CD14-positive monocyte (primary cell): ENCODE results near the gene APOO. TPM values are rescaled to one million over a fixed set of nuclear protein-coding genes. Genes with fewer than 3 reads are reported as not detected.

ENCODE experiments used
- DNase-seq, 3 donors: peaks; one replicate each; pipeline ENCODE4 v3.0.0-alpha.2; 2011 to 2022
- H2AFZ ChIP-seq: 2 replicates; pipeline ENCODE4 v1.6.0; 2012; ENCODE audit warnings: mild to moderate bottlenecking, low read depth, low read length, inconsistent platforms; ENCODE audit not compliant: insufficient read depth, poor library complexity, severe bottlenecking
- H3K27ac ChIP-seq, 2 donors: 1 replicate in 1 of 2; 2 replicates in 1 of 2; pipeline ENCODE4 v1.5.1; 2012 to 2013; ENCODE audit warnings: low read length in 2 of 2, control low read depth in 1 of 2, inconsistent platforms in 1 of 2, low read depth in 1 of 2, mild to moderate bottlenecking in 1 of 2
- H3K27me3 ChIP-seq, 2 donors: one replicate each; pipeline versions ENCODE4 v1.6.0 to v1.6.1; 2011 to 2013; ENCODE audit warnings: low read length in 2 of 2; ENCODE audit not compliant: control insufficient read depth in 2 of 2, insufficient read depth in 2 of 2
- H3K36me3 ChIP-seq, 2 donors: replicated peaks in 1 of 2; 1 replicate in 1 of 2; 2 replicates in 1 of 2; pipeline versions ENCODE4 v1.5.1 to v1.6.1; 2012 to 2013; ENCODE audit warnings: low read length in 2 of 2, control low read depth in 1 of 2, inconsistent platforms in 1 of 2, mild to moderate bottlenecking in 1 of 2; ENCODE audit not compliant: insufficient read depth in 2 of 2, control insufficient read depth in 1 of 2
- H3K4me1 ChIP-seq, 2 donors: 1 replicate in 1 of 2; 2 replicates in 1 of 2; pipeline versions ENCODE4 v1.5.1 to v1.6.1; 2012 to 2013; ENCODE audit warnings: low read length in 2 of 2, control low read depth in 1 of 2, inconsistent platforms in 1 of 2, mild to moderate bottlenecking in 1 of 2, moderate library complexity in 1 of 2; ENCODE audit not compliant: insufficient read depth in 2 of 2, control insufficient read depth in 1 of 2
- H3K4me2 ChIP-seq: replicated peaks from 2 replicates; pipeline ENCODE3; 2012; ENCODE audit warnings: low read length, moderate library complexity, mild to moderate bottlenecking; ENCODE audit not compliant: poor library complexity, severe bottlenecking; ENCODE audit errors: extremely low read depth
- H3K4me3 ChIP-seq, 3 experiments: fragments of 200-600 bp in 1 of 3; sonication (generic) in 1 of 3; replicated peaks in 1 of 3; 1 replicate in 2 of 3; 2 replicates in 1 of 3; pipeline ENCODE4 v1.5.1; 2011 to 2013; ENCODE audit warnings: low read length in 3 of 3, mild to moderate bottlenecking in 3 of 3, control low read depth in 2 of 3, low read depth in 2 of 3, inconsistent platforms in 1 of 3, moderate library complexity in 1 of 3
- H3K79me2 ChIP-seq: 2 replicates; pipeline ENCODE4 v1.6.0; 2012; ENCODE audit warnings: mild to moderate bottlenecking, control low read depth, inconsistent platforms, low read length, moderate library complexity; ENCODE audit not compliant: insufficient read depth
- H3K9ac ChIP-seq: 2 replicates; pipeline ENCODE4 v1.6.0; 2017; ENCODE audit warnings: low read length, mild to moderate bottlenecking; ENCODE audit not compliant: insufficient read depth, poor library complexity, severe bottlenecking
- H3K9me3 ChIP-seq, 2 donors: replicated peaks in 1 of 2; 1 replicate in 1 of 2; 2 replicates in 1 of 2; pipeline versions ENCODE4 v1.5.1 to v1.6.1; 2012 to 2013; ENCODE audit warnings: low read length in 2 of 2, control low read depth in 1 of 2; ENCODE audit not compliant: control insufficient read depth in 1 of 2, insufficient read depth in 1 of 2
- H4K20me1 ChIP-seq: 2 replicates; pipeline ENCODE4 v1.6.0; 2012; ENCODE audit warnings: mild to moderate bottlenecking, low read length, control low read depth, moderate library complexity; ENCODE audit not compliant: insufficient read depth
- H3K27ac Mint-ChIP-seq, 7 donors: one replicate each; pipeline ENCODE4 v1.8.0; 2020; ENCODE audit warnings: mild to moderate bottlenecking in 7 of 7, mixed read lengths in 7 of 7, moderate library complexity in 6 of 7, inconsistent platforms in 2 of 7
- H3K27me3 Mint-ChIP-seq, 3 donors: one replicate each; pipeline ENCODE4 v1.8.0; 2021 to 2022; ENCODE audit warnings: low read depth in 3 of 3, mild to moderate bottlenecking in 3 of 3, mixed read lengths in 3 of 3, moderate library complexity in 3 of 3, inconsistent platforms in 1 of 3
- H3K36me3 Mint-ChIP-seq, 2 donors: one replicate each; pipeline ENCODE4 v1.8.0; 2020; ENCODE audit warnings: mixed read lengths in 2 of 2, inconsistent platforms in 1 of 2, mild to moderate bottlenecking in 1 of 2
- H3K4me1 Mint-ChIP-seq: one replicate; pipeline ENCODE4 v1.8.0; 2020; ENCODE audit warnings: mild to moderate bottlenecking, mixed read lengths
- H3K4me3 Mint-ChIP-seq, 2 donors: one replicate each; pipeline ENCODE4 v1.8.0; 2020; ENCODE audit warnings: mild to moderate bottlenecking in 2 of 2, mixed read lengths in 2 of 2, moderate library complexity in 1 of 2
- H3K9me3 Mint-ChIP-seq, 7 donors: one replicate each; pipeline ENCODE4 v1.8.0; 2020 to 2022; ENCODE audit warnings: mixed read lengths in 7 of 7, mild to moderate bottlenecking in 6 of 7, moderate library complexity in 6 of 7, inconsistent platforms in 2 of 7
- WGBS: methylation state at CpG from one replicate; pipeline ENCODE4 v1.1.5; 2013; ENCODE audit warnings: missing lambda C conversion rate; ENCODE audit not compliant: insufficient coverage; 5-methylcytosine and 5-hydroxymethylcytosine counted together
- intact Hi-C, 2 donors: fragments of 100-400 bp; cut with micrococcal nuclease; formaldehyde crosslinking; loops; one replicate each; pipeline versions ENCODE4 v1.15.0 to v1.15.1; 2023
- polyA plus RNA-seq, 3 donors: library from polyadenylated mRNA; depleted of rRNA in 1 of 3; unstranded in 2 of 3; stranded (reverse) in 1 of 3; fragments of 300-500 nt in 2 of 3; fragments of >200 nt in 1 of 3; fragmentation: Illumina TruSeq in 2 of 3; gene quantifications; 1 replicate in 2 of 3; 2 replicates in 1 of 3; pipeline ENCODE4 v1.2.3, GENCODE V29; 2012 to 2021
- TF ChIP-seq, protein P1 (sequence below): fragments of 200-600 bp; IDR thresholded peaks from one replicate; pipeline ENCODE4 v1.8.0; 2022; ENCODE audit warnings: antibody characterized with exemption, mild to moderate bottlenecking

The APOO gene
- polyA plus RNA-seq, 3 donors, result 3.3 to 8.3 (median 4.6) TPM

DNA sequence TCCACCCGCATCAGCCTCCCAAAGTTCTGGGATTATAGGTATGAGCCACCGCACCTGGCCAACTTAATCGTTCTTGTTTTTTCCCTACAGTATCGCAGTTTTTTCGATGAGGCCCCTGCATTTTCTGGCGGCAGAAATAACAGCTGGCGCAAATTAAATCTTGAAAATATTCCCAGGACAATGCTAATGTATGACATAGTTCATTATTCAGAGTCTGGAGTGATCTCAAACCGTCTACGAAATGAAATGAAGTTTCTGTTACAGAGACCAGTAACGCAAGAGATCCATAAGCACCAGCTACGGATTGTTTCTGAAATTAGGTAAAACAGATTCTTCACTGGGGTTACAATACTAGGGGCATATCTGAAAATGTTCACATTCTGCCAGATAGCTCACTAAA, 27.4 kb upstream of the APOO start:
- no peaks in the 10 kb centered on the region for H3K36me3 ChIP-seq
- DNase-seq, result no peak
- H3K9me3 ChIP-seq, result no peaks in the 10 kb centered on the region
- no peaks in the 10 kb centered on the region for H3K36me3 Mint-ChIP-seq
- H2AFZ ChIP-seq, result no peak overlapping the region
- H3K27me3 Mint-ChIP-seq, result peaks cover 0 to 38% (median 0%) of the 10 kb centered on the region in 3 donors
- TF ChIP-seq, protein P1, sequence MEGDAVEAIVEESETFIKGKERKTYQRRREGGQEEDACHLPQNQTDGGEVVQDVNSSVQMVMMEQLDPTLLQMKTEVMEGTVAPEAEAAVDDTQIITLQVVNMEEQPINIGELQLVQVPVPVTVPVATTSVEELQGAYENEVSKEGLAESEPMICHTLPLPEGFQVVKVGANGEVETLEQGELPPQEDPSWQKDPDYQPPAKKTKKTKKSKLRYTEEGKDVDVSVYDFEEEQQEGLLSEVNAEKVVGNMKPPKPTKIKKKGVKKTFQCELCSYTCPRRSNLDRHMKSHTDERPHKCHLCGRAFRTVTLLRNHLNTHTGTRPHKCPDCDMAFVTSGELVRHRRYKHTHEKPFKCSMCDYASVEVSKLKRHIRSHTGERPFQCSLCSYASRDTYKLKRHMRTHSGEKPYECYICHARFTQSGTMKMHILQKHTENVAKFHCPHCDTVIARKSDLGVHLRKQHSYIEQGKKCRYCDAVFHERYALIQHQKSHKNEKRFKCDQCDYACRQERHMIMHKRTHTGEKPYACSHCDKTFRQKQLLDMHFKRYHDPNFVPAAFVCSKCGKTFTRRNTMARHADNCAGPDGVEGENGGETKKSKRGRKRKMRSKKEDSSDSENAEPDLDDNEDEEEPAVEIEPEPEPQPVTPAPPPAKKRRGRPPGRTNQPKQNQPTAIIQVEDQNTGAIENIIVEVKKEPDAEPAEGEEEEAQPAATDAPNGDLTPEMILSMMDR, result no peak
- peaks cover 0 to 3% (median 0%) of the 10 kb centered on the region in 7 donors for H3K9me3 Mint-ChIP-seq
- H3K79me2 ChIP-seq, result no peaks in the 10 kb centered on the region
- peaks cover 6 to 8% of the 10 kb centered on the region in 2 donors for H3K4me1 ChIP-seq
- WGBS, result 100% methylated on average over 2 of the region's 11 CpGs
- no peak overlapping the region for H3K4me3 ChIP-seq
- H3K4me2 ChIP-seq, result no peak overlapping the region
- no peak overlapping the region for H3K9ac ChIP-seq
- no peak overlapping the region for H3K27ac ChIP-seq
- no peak overlapping the region for H3K4me3 Mint-ChIP-seq
- H3K4me1 Mint-ChIP-seq, result peaks cover 12% of the 10 kb centered on the region
- intact Hi-C loops, result no loop called here
- H4K20me1 ChIP-seq, result no peaks in the 10 kb centered on the region
- H3K27me3 ChIP-seq, result peaks cover 0 to 10% of the 10 kb centered on the region in 2 donors
- no peak overlapping the region for H3K27ac Mint-ChIP-seq

DNA sequence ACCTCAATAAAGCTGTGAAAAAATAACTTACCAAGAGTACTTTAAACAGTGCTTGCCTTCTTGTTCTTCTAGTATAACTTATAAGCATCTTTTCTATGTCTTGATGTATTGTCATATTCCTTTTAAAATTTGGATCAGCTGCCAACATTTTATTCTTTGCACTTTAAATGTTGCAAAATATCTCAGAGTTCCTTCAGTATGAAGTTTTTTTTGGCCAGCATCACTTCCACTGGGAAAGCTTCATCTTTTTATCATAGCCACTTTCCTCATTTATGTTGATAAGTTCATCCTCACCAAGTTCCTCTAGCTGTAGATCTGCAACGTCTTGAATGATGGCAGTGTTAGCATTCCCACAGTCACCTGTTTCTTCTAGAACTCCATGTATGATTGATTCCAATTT, 24.3 kb upstream of the APOO start:
- WGBS, result no CpG with 5 or more reads among the region's 1 CpG
- Mint-ChIP-seq H3K27ac (peak overlapping the region in 1 of 7 donors; percentile 61), H3K4me3 (no peak overlapping the region), H3K4me1 (peaks cover 19% of the 10 kb centered on the region), H3K27me3 (peaks cover 0 to 25% (median 0%) of the 10 kb centered on the region in 3 donors), H3K9me3 (peaks cover 0 to 3% (median 0%) of the 10 kb centered on the region in 7 donors), H3K36me3 (no peaks in the 10 kb centered on the region)
- no peaks in the 10 kb centered on the region for H3K36me3 ChIP-seq
- intact Hi-C loops, result no loop called here
- no peaks in the 10 kb centered on the region for H4K20me1 ChIP-seq
- H3K4me3 ChIP-seq, result no peak overlapping the region
- TF ChIP-seq, protein P1, result no peak
- H3K4me1 ChIP-seq, result peaks cover 6 to 13% of the 10 kb centered on the region in 2 donors
- H3K4me2 ChIP-seq, result no peak overlapping the region
- no peak for DNase-seq
- H3K27ac ChIP-seq, result no peak overlapping the region
- H2AFZ ChIP-seq, result no peak overlapping the region
- H3K9ac ChIP-seq, result no peak overlapping the region
- no peaks in the 10 kb centered on the region for H3K79me2 ChIP-seq
- peaks cover 0 to 4% of the 10 kb centered on the region in 2 donors for H3K27me3 ChIP-seq
- no peaks in the 10 kb centered on the region for H3K9me3 ChIP-seq
